ENCODE results near the gene EAF2. TPM values are rescaled to one million over a fixed set of nuclear protein-coding genes. Genes with fewer than 3 reads are reported as not detected.

The EAF2 gene
- total and polyA plus RNA-seq, 2 donors (not counting 3 experiments of a cell fraction or from before 2014, with no cell fraction given) = 0.63 to 1.5 TPM

DNA sequence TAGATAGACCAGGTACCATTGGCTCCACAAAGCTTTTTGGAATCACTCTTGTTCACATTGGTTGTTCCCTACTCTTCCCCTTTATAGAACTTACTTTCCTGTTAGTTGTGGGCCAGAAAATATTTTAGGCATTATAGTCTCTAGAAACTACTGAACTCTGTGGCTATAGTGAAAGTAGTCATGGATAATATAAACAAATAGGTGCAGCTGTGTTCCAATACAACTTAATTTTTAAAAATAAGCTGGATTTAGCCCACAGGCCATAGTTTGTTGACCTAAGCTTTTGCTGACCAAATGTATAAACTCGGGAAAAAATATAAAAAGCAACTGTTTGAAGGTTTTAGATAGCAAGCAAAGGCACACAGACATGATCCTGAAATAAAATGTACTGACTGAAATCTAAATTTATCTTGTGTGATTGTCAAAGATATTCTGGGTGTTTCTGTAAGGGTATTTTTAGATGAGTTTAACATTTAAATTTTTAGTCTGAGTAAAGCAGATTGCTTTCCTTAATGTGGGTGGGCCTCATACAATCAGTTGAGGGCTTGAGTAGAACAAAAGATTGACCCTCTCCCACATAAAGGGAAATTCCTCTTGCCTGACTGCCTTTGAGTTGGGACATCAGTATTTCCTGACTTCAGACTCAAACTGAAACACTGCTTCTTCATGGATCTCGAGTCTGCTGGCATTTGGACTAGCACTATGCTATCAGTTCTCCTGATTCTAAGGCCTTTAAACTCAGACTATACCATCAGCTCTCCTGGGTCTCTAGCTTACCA lies 13.4 kb upstream of the EAF2 start:
- no peak for FAIRE-seq
- peaks cover 5 to 6% of the 10 kb centered on the region in 2 experiments for H3K36me3 ChIP-seq (ENCODE audit: control insufficient read depth in 2 of 2, extremely low read depth in 1 of 2, insufficient read depth in 2 of 2, low read length in 2 of 2)
- POLR2A ChIA-PET = interaction anchor here (0.7 kb wide), 1 partner anchor 13 kb away, joined by 4 read pairs; no protein-coding TSS in a partner anchor

More for the DNA sequence above, 13.4 kb upstream of the EAF2 start:
- no peaks in the 10 kb centered on the region for H3K9me1 ChIP-seq (replicated peaks; ENCODE audit: control insufficient read depth, extremely low read depth, insufficient read depth, low read length)
- TF ChIP-seq FOS (IDR thresholded peaks at IDR 0.05; ENCODE audit: borderline replicate concordance, insufficient read depth, low read length) = no peak
- no peak for TF ChIP-seq EZH2 (IDR thresholded peaks at IDR 0.05; ENCODE audit: borderline replicate concordance, low read depth, low read length, severe bottlenecking)
- no peak for TF ChIP-seq POLR2AphosphoS5 (IDR thresholded peaks at IDR 0.05; ENCODE audit: insufficient read depth, low read depth, low read length)
- no peak for TF ChIP-seq MYC (IDR thresholded peaks at IDR 0.05; ENCODE audit: low read depth, low read length)
- TF ChIP-seq, protein P1, sequence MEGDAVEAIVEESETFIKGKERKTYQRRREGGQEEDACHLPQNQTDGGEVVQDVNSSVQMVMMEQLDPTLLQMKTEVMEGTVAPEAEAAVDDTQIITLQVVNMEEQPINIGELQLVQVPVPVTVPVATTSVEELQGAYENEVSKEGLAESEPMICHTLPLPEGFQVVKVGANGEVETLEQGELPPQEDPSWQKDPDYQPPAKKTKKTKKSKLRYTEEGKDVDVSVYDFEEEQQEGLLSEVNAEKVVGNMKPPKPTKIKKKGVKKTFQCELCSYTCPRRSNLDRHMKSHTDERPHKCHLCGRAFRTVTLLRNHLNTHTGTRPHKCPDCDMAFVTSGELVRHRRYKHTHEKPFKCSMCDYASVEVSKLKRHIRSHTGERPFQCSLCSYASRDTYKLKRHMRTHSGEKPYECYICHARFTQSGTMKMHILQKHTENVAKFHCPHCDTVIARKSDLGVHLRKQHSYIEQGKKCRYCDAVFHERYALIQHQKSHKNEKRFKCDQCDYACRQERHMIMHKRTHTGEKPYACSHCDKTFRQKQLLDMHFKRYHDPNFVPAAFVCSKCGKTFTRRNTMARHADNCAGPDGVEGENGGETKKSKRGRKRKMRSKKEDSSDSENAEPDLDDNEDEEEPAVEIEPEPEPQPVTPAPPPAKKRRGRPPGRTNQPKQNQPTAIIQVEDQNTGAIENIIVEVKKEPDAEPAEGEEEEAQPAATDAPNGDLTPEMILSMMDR (IDR thresholded peaks at IDR 0.05; ENCODE audit: extremely low read depth in 1 of 2, insufficient read depth in 1 of 2, low read depth in 1 of 2, low read length in 2 of 2) = no peak
- no peak overlapping the region for H3K27ac ChIP-seq (ENCODE audit: insufficient read depth, low read depth, low read length)
- CTCF ChIA-PET = no interaction called here
- no peak for DNase-seq (ENCODE audit: low read depth, low spot score)
- no peaks in the 10 kb centered on the region for H3K4me1 ChIP-seq (ENCODE audit: control insufficient read depth, extremely low read depth, insufficient read depth, low read length)
- H3K79me2 ChIP-seq (ENCODE audit: control insufficient read depth, insufficient read depth, low read length) = no peaks in the 10 kb centered on the region
- no peaks in the 10 kb centered on the region for H3K27me3 ChIP-seq (ENCODE audit: control insufficient read depth in 2 of 2, insufficient read depth in 2 of 2, low read length in 2 of 2)
- no peak overlapping the region for H3K9ac ChIP-seq (replicated peaks; ENCODE audit: extremely low read depth, insufficient read depth, low read length)
- H4K20me1 ChIP-seq (replicated peaks; ENCODE audit: control insufficient read depth, extremely low read depth, insufficient read depth, low read length) = no peaks in the 10 kb centered on the region
- intact Hi-C loops (cut with micrococcal nuclease) (no loop called here), dilution Hi-C loops (cut with MboI; ENCODE audit: extremely low pct_ligation_motif_present, low sequenced_read_pairs) (no loop called here)
- no peaks in the 10 kb centered on the region for H3K9me3 ChIP-seq (replicated peaks; ENCODE audit: control insufficient read depth, insufficient read depth, low read length)
- BruUV-seq (replicated peaks) = no TSS peak
- H2AFZ ChIP-seq (ENCODE audit: low read depth, low read length) = no peak overlapping the region
- no peak overlapping the region for H3K4me2 ChIP-seq (ENCODE audit: insufficient read depth, low read length)
- no peak overlapping the region for H3K4me3 ChIP-seq (replicated peaks in 1 of 3; ENCODE audit: insufficient read depth in 1 of 3, low read depth in 1 of 3, low read length in 3 of 3)
